Naive thymus-derived CD4-positive, alpha-beta T cell (primary cell): ENCODE measurements around the gene ZNF385B. TPM values are rescaled to one million over a fixed set of nuclear protein-coding genes. Genes with fewer than 3 reads are reported as not detected.
A peak's percentile ranks its signal among the peaks of the same experiment; 100 is the strongest.
"Not testable (repeated sequence)": the region's sequence is repeated elsewhere in the genome, so short reads cannot be mapped to it uniquely, and the experiment has no call there.

Source experiments
- ATAC-seq: fragments of 150-1000 bp; cut with Tn5 transposase; 2 replicates; pipeline ENCODE4 v1.10.0; 2021; ENCODE audit warnings: mild to moderate bottlenecking, moderate library complexity
- CTCF ChIA-PET: fragments of 350-600 bp; sonication (Branson Sonifier 250); formaldehyde crosslinking; loops from one replicate; lab custom pipeline; 2021; ENCODE audit warnings: antibody characterized with exemption; lab: Charles Lee
- POLR2A ChIA-PET: fragments of 350-600 bp; sonication (Branson Sonifier 250); formaldehyde crosslinking; loops from one replicate; lab custom pipeline; 2021; ENCODE audit warnings: antibody characterized with exemption, inconsistent platforms; lab: Charles Lee
- DNase-seq, 9 donors: peaks; one replicate each; pipeline versions ENCODE4 v3.0.0 to v3.0.0-alpha.2; 2020 to 2022; ENCODE audit warnings: mixed read lengths in 1 of 9
- H3K27ac ChIP-seq: one replicate; pipeline ENCODE4 v1.7.0; 2013; ENCODE audit warnings: mild to moderate bottlenecking, low read depth, low read length, moderate library complexity
- H3K27me3 ChIP-seq, 2 donors: one replicate each; pipeline ENCODE4 v1.7.0; 2013; ENCODE audit warnings: low read length in 2 of 2, mild to moderate bottlenecking in 2 of 2, moderate library complexity in 2 of 2; ENCODE audit not compliant: control insufficient read depth in 2 of 2, insufficient read depth in 2 of 2
- H3K36me3 ChIP-seq, 3 experiments: 1 replicate in 2 of 3; 2 replicates in 1 of 3; pipeline ENCODE4 v1.7.0; 2013; ENCODE audit warnings: low read length in 3 of 3, mild to moderate bottlenecking in 3 of 3, moderate library complexity in 1 of 3; ENCODE audit not compliant: insufficient read depth in 3 of 3, control insufficient read depth in 2 of 3
- H3K4me1 ChIP-seq, 2 donors: one replicate each; pipeline ENCODE4 v1.7.0; 2013; ENCODE audit warnings: low read length in 2 of 2, mild to moderate bottlenecking in 2 of 2, moderate library complexity in 1 of 2; ENCODE audit not compliant: control insufficient read depth in 2 of 2, insufficient read depth in 2 of 2
- H3K4me3 ChIP-seq: 2 replicates; pipeline ENCODE4 v1.7.0; 2013; ENCODE audit warnings: mild to moderate bottlenecking, low read length
- H3K9me3 ChIP-seq, 3 experiments: 1 replicate in 2 of 3; 2 replicates in 1 of 3; pipeline ENCODE4 v1.7.0; 2013; ENCODE audit warnings: low read length in 3 of 3; ENCODE audit not compliant: control insufficient read depth in 2 of 3
- H3K27ac Mint-ChIP-seq, 9 donors: one replicate each; pipeline ENCODE4 v1.8.0; 2020 to 2022; ENCODE audit warnings: mixed read lengths in 9 of 9, mild to moderate bottlenecking in 8 of 9, moderate library complexity in 5 of 9, inconsistent platforms in 2 of 9
- H3K27me3 Mint-ChIP-seq, 5 donors: one replicate each; pipeline ENCODE4 v1.8.0; 2021 to 2022; ENCODE audit warnings: mixed read lengths in 5 of 5, mild to moderate bottlenecking in 1 of 5
- H3K36me3 Mint-ChIP-seq, 5 donors: one replicate each; pipeline ENCODE4 v1.8.0; 2020 to 2022; ENCODE audit warnings: mixed read lengths in 5 of 5, mild to moderate bottlenecking in 3 of 5, inconsistent platforms in 1 of 5
- H3K4me1 Mint-ChIP-seq, 7 donors: one replicate each; pipeline ENCODE4 v1.8.0; 2020 to 2022; ENCODE audit warnings: mixed read lengths in 7 of 7, mild to moderate bottlenecking in 3 of 7, inconsistent platforms in 1 of 7
- H3K4me3 Mint-ChIP-seq, 10 donors: one replicate each; pipeline ENCODE4 v1.8.0; 2020 to 2022; ENCODE audit warnings: mild to moderate bottlenecking in 10 of 10, mixed read lengths in 10 of 10, moderate library complexity in 6 of 10, inconsistent platforms in 2 of 10
- H3K9me3 Mint-ChIP-seq, 11 donors: one replicate each; pipeline ENCODE4 v1.8.0; 2020 to 2022; ENCODE audit warnings: mixed read lengths in 11 of 11, mild to moderate bottlenecking in 4 of 11, inconsistent platforms in 1 of 11, moderate library complexity in 1 of 11
- intact Hi-C, 2 donors: fragments of 100-400 bp; cut with micrococcal nuclease; formaldehyde crosslinking; loops; one replicate each; pipeline ENCODE4 v1.15.1; 2023
- polyA plus RNA-seq, 2 donors: library from polyadenylated mRNA; unstranded; fragments of 300-500 nt; fragmentation: Illumina TruSeq; gene quantifications; one replicate each; pipeline ENCODE4 v1.2.3, GENCODE V29; 2021
- total RNA-seq, 6 experiments: library from RNA in 5 of 6; stranded (reverse) in 5 of 6; gene quantifications; 1 replicate in 5 of 6; 2 replicates in 1 of 6; pipeline ENCODE4 v1.2.3 and lab custom pipeline; 2021 to 2026

The ZNF385B gene
- total and polyA plus RNA-seq, 7 experiments from 2014 or later: not detected

- Mint-ChIP-seq H3K27ac (no peak overlapping the region), H3K36me3 (no peaks in the 10 kb centered on the region), H3K27me3 (peaks cover 0 to 2% (median 0%) of the 10 kb centered on the region in 5 donors), H3K4me1 (no peaks in the 10 kb centered on the region), H3K9me3 (peaks cover 0 to 4% (median 0%) of the 10 kb centered on the region in 11 donors), H3K4me3 (no peak overlapping the region)
- H3K27me3 ChIP-seq: no peaks in the 10 kb centered on the region
- intact Hi-C loops: no loop called here
- H3K36me3 ChIP-seq: no peaks in the 10 kb centered on the region
- CTCF ChIA-PET: no interaction called here
- no peak for ATAC-seq
- H3K27ac ChIP-seq: no peak overlapping the region
- DNase-seq: no peak
- no peaks in the 10 kb centered on the region for H3K4me1 ChIP-seq
- H3K4me3 ChIP-seq: no peak overlapping the region
- POLR2A ChIA-PET: no interaction called here
- no peaks in the 10 kb centered on the region for H3K9me3 ChIP-seq
These were observed 75.5 kb downstream of the ZNF385B start for GRCh38 chr2:179785902-179786301.

DNA sequence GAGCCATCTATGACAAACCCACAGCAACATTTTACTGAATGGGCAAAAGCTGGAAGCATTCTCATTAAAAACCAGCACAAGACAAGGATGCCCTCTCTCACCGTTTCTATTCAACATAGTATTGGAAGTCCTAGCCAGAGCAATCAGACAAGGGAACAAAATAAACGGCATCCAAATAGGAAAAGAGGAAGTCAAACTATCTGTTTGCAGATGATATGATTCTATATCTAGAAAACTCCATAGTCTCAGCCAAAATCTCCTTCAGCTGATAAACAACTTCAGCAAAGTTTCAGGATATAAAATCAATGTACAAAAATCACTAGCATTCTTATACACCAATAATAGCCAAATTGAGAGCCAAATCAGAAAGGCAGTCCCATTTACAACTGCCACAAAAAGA lies 79.1 kb downstream of the ZNF385B start:
- intact Hi-C loops, POLR2A ChIA-PET, H3K27ac Mint-ChIP-seq, ATAC-seq, H3K4me3 Mint-ChIP-seq, H3K27me3 Mint-ChIP-seq, H3K4me3 ChIP-seq, H3K27ac ChIP-seq, H3K27me3 ChIP-seq, H3K36me3 ChIP-seq, H3K9me3 ChIP-seq, DNase-seq, H3K4me1 ChIP-seq, H3K4me1 Mint-ChIP-seq, CTCF ChIA-PET, H3K36me3 Mint-ChIP-seq, H3K9me3 Mint-ChIP-seq: not testable (repeated sequence)

- CTCF ChIA-PET: no interaction called here
- Histone ChIP-seq H3K9me3 (no peaks in the 10 kb centered on the region), H3K4me3 (no peak overlapping the region), H3K36me3 (no peaks in the 10 kb centered on the region), H3K27me3 (no peaks in the 10 kb centered on the region), H3K27ac (no peak overlapping the region), H3K4me1 (no peaks in the 10 kb centered on the region)
- Mint-ChIP-seq H3K27me3 (peaks cover 0 to 21% (median 13%) of the 10 kb centered on the region in 5 donors), H3K36me3 (no peaks in the 10 kb centered on the region), H3K4me1 (no peaks in the 10 kb centered on the region), H3K27ac (no peak overlapping the region), H3K9me3 (peaks cover 0 to 5% (median 0%) of the 10 kb centered on the region in 11 donors), H3K4me3 (no peak overlapping the region)
- intact Hi-C loops: no loop called here
- ATAC-seq (peak; percentile 14), DNase-seq (no peak)
- POLR2A ChIA-PET: no interaction called here
These were observed 87.4 kb downstream of the ZNF385B start for GRCh38 chr2:179773986-179774385.

DNA sequence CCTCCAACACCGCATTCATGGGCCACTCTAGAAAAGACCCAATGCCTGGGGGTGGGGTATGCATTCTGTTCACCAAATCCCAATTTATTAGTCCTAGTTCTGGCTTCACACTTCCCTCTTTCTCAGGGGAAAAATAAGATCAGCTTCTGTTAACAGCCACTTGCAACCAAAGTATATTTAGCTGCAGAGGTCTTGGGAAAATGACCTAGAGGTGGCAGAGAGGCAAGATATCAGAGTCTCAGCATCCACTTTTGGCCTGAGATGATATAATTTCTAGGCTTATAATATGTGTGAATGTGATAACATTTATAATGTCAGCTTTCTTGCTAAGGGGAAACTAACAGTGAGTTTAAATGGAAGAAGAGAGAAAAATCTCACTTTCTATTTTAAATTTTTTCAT lies 89.1 kb downstream of the ZNF385B start:
- no peak for DNase-seq
- CTCF ChIA-PET: no interaction called here
- H3K9me3 ChIP-seq: no peaks in the 10 kb centered on the region

DNA sequence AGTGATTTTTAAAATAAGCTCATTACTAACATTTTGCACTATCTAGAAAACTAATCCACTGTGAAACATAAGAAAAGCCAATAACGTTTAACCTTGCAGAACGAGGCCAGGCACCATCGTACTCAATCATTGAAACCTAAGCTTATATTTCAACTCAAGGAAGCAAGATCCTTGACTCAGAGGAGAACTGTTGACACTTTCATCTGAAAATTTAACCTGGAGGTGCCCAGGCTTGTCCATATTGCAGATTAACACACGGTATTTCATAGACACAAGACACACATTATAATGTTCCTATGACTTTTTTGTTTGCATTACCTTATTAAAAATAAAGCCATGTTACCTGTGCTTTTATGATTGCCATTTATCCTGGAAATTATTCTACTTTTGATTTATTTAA lies 89.6 kb downstream of the ZNF385B start:
- no peak overlapping the region for H3K27ac ChIP-seq
- no peaks in the 10 kb centered on the region for H3K4me1 ChIP-seq
- ChIA-PET POLR2A (no interaction called here), CTCF (no interaction called here)
- no peak overlapping the region for H3K4me3 ChIP-seq
- H3K36me3 Mint-ChIP-seq: no peaks in the 10 kb centered on the region
- H3K4me3 Mint-ChIP-seq: no peak overlapping the region
- no peaks in the 10 kb centered on the region for H3K27me3 ChIP-seq
- ATAC-seq: no peak
- intact Hi-C loops: no loop called here
- H3K9me3 ChIP-seq: no peaks in the 10 kb centered on the region
- H3K27ac Mint-ChIP-seq: no peak overlapping the region
- no peaks in the 10 kb centered on the region for H3K4me1 Mint-ChIP-seq
- H3K9me3 Mint-ChIP-seq: peaks cover 0 to 6% (median 0%) of the 10 kb centered on the region in 11 donors
- peaks cover 0 to 33% (median 23%) of the 10 kb centered on the region in 5 donors for H3K27me3 Mint-ChIP-seq
- H3K36me3 ChIP-seq: no peaks in the 10 kb centered on the region
- DNase-seq: no peak

More for the DNA sequence above, 89.1 kb downstream of the ZNF385B start:
- no peak for ATAC-seq
- POLR2A ChIA-PET: no interaction called here
- Mint-ChIP-seq H3K4me1 (no peaks in the 10 kb centered on the region), H3K9me3 (peaks cover 0 to 5% (median 0%) of the 10 kb centered on the region in 11 donors), H3K27me3 (peaks cover 0 to 30% (median 17%) of the 10 kb centered on the region in 5 donors), H3K4me3 (no peak overlapping the region), H3K36me3 (no peaks in the 10 kb centered on the region), H3K27ac (no peak overlapping the region)
- H3K27ac ChIP-seq: no peak overlapping the region
- H3K27me3 ChIP-seq: no peaks in the 10 kb centered on the region
- H3K36me3 ChIP-seq: no peaks in the 10 kb centered on the region
- no peaks in the 10 kb centered on the region for H3K4me1 ChIP-seq
- no peak overlapping the region for H3K4me3 ChIP-seq
- intact Hi-C loops: no loop called here

DNA sequence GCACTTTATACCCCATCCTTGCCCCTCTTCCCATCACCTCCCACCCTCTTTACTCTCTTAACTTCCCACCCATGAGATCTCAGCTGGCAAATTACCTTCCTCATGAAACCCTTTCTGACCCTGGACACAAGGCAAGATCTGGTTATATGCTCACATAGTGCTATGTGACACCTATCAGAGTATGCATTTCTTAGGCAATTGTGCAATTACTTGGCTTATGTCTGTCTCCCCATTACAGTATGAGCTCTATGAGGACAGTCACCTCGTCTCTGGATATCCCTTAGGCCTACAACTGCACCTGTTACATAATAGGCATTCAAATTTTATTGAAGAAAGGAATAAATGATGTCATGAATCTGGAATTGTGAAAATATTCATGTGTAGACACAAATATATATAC lies 91.4 kb downstream of the ZNF385B start:
- no peaks in the 10 kb centered on the region for H3K4me1 Mint-ChIP-seq
- Histone ChIP-seq H3K4me1 (no peaks in the 10 kb centered on the region), H3K27ac (no peak overlapping the region), H3K4me3 (no peak overlapping the region), H3K9me3 (no peaks in the 10 kb centered on the region), H3K27me3 (no peaks in the 10 kb centered on the region), H3K36me3 (no peaks in the 10 kb centered on the region)
- DNase-seq: no peak
- POLR2A ChIA-PET: no interaction called here
- ATAC-seq: no peak
- peaks cover 0 to 2% (median 0%) of the 10 kb centered on the region in 5 donors for H3K36me3 Mint-ChIP-seq
- CTCF ChIA-PET: no interaction called here
- H3K27me3 Mint-ChIP-seq: peaks cover 0 to 33% (median 22%) of the 10 kb centered on the region in 5 donors
- H3K4me3 Mint-ChIP-seq: no peak overlapping the region
- H3K27ac Mint-ChIP-seq: no peak overlapping the region
- H3K9me3 Mint-ChIP-seq: peaks cover 0 to 7% (median 1%) of the 10 kb centered on the region in 11 donors
- intact Hi-C loops: no loop called here

DNA sequence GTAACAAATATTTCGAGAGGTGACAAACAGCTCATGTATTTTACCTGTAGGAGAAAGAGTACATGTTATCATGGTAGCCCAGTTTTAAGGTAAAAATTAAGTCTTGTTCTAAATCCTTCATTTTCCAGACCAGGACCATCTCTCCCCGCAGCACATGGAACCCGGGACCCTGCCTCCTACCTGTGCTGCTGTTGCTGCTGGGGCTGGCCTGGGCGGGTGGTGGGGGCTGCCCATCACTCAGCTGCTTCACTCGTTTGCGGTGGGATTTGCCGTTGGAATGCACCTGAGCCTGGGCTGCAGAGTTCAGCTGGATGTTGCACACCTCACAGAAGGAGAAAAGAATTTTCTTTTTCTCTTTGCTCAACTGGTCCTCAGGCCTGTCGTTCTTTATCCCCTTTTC lies 92.1 kb downstream of the ZNF385B start:
- DNase-seq (no peak), ATAC-seq (no peak)
- H3K4me1 Mint-ChIP-seq: no peaks in the 10 kb centered on the region
- H3K9me3 ChIP-seq: no peaks in the 10 kb centered on the region
- CTCF ChIA-PET: no interaction called here
- no peak overlapping the region for H3K4me3 ChIP-seq
- H3K4me3 Mint-ChIP-seq: no peak overlapping the region
- H3K27me3 Mint-ChIP-seq: peaks cover 0 to 39% (median 27%) of the 10 kb centered on the region in 5 donors
- POLR2A ChIA-PET: no interaction called here
- H3K4me1 ChIP-seq: no peaks in the 10 kb centered on the region
- no peaks in the 10 kb centered on the region for H3K27me3 ChIP-seq
- H3K27ac Mint-ChIP-seq: no peak overlapping the region
- H3K9me3 Mint-ChIP-seq: peaks cover 0 to 10% (median 6%) of the 10 kb centered on the region in 11 donors
- intact Hi-C loops: no loop called here
- H3K36me3 Mint-ChIP-seq: peaks cover 0 to 5% (median 0%) of the 10 kb centered on the region in 5 donors
- H3K36me3 ChIP-seq: no peaks in the 10 kb centered on the region
- no peak overlapping the region for H3K27ac ChIP-seq
